ENCODE data around the gene ADGRG4. TPM values are rescaled to one million over a fixed set of nuclear protein-coding genes. Genes with fewer than 3 reads are reported as not detected.

Gene ADGRG4
- polyA plus RNA-seq, 1 experiment = not detected

- TF ChIP-seq CTCF (IDR thresholded peaks at IDR 0.05; ENCODE audit: low read depth, low read length) = no peak
- DNase-seq (ENCODE audit: low read depth, low spot score) = no peak
- Histone ChIP-seq H3K27me3 (ENCODE audit: control insufficient read depth, insufficient read depth, low read length) (no peaks in the 10 kb centered on the region), H3K27ac (ENCODE audit: low read depth, low read length) (no peak overlapping the region), H3K9me3 (ENCODE audit: control insufficient read depth, insufficient read depth, low read length) (no peaks in the 10 kb centered on the region), H3K4me3 (ENCODE audit: low read depth, low read length) (no peak overlapping the region)
- CTCF ChIA-PET = no interaction called here
- POLR2A ChIA-PET = no interaction called here
Measured at GRCh38 chrX:136292656-136293055, 8.1 kb upstream of the ADGRG4 start.

- TF ChIP-seq CTCF (IDR thresholded peaks at IDR 0.05; ENCODE audit: low read depth, low read length) = no peak
- Histone ChIP-seq H3K27me3 (ENCODE audit: control insufficient read depth, insufficient read depth, low read length) (no peaks in the 10 kb centered on the region), H3K27ac (ENCODE audit: low read depth, low read length) (no peak overlapping the region), H3K9me3 (ENCODE audit: control insufficient read depth, insufficient read depth, low read length) (no peaks in the 10 kb centered on the region), H3K4me3 (ENCODE audit: low read depth, low read length) (no peak overlapping the region)
- ChIA-PET CTCF (no interaction called here), POLR2A (no interaction called here)
- no peak for DNase-seq (ENCODE audit: low read depth, low spot score)
Measured at GRCh38 chrX:136295380-136295779, 5.4 kb upstream of the ADGRG4 start.

GRCh38 chrX:136303041-136303440 lies 2.3 kb downstream of the ADGRG4 start:
- ChIA-PET POLR2A (no interaction called here), CTCF (no interaction called here)
- no peak overlapping the region for H3K4me3 ChIP-seq (ENCODE audit: low read depth, low read length)
- DNase-seq (ENCODE audit: low read depth, low spot score) = no peak
- TF ChIP-seq CTCF (IDR thresholded peaks at IDR 0.05; ENCODE audit: low read depth, low read length) = no peak
- H3K27me3 ChIP-seq (ENCODE audit: control insufficient read depth, insufficient read depth, low read length) = no peaks in the 10 kb centered on the region
- H3K27ac ChIP-seq (ENCODE audit: low read depth, low read length) = no peak overlapping the region
- no peaks in the 10 kb centered on the region for H3K9me3 ChIP-seq (ENCODE audit: control insufficient read depth, insufficient read depth, low read length)

- ChIA-PET CTCF (no interaction called here), POLR2A (no interaction called here)
- DNase-seq (ENCODE audit: low read depth, low spot score) = no peak
- TF ChIP-seq CTCF (IDR thresholded peaks at IDR 0.05; ENCODE audit: low read depth, low read length) = no peak
- Histone ChIP-seq H3K9me3 (ENCODE audit: control insufficient read depth, insufficient read depth, low read length) (no peaks in the 10 kb centered on the region), H3K4me3 (ENCODE audit: low read depth, low read length) (no peak overlapping the region), H3K27me3 (ENCODE audit: control insufficient read depth, insufficient read depth, low read length) (no peaks in the 10 kb centered on the region), H3K27ac (ENCODE audit: low read depth, low read length) (no peak overlapping the region)
Measured at GRCh38 chrX:136304493-136304892, 3.7 kb downstream of the ADGRG4 start.

- H3K27ac ChIP-seq (ENCODE audit: low read depth, low read length) = no peak overlapping the region
- ChIA-PET POLR2A (no interaction called here), CTCF (no interaction called here)
- no peak for TF ChIP-seq CTCF (IDR thresholded peaks at IDR 0.05; ENCODE audit: low read depth, low read length)
- no peaks in the 10 kb centered on the region for H3K9me3 ChIP-seq (ENCODE audit: control insufficient read depth, insufficient read depth, low read length)
- DNase-seq (ENCODE audit: low read depth, low spot score) = no peak
- H3K27me3 ChIP-seq (ENCODE audit: control insufficient read depth, insufficient read depth, low read length) = no peaks in the 10 kb centered on the region
- no peak overlapping the region for H3K4me3 ChIP-seq (ENCODE audit: low read depth, low read length)
Measured at GRCh38 chrX:136306182-136306581, 5.4 kb downstream of the ADGRG4 start.

All from AG04450 (cell line).